SKM-1 treated with dmso at 0.1 percent for 144 hours (cell line): ENCODE results near the gene HDDC2.
A peak's percentile ranks its signal among the peaks of the same experiment; 100 is the strongest.

Experiments
- DNase-seq: peaks from one replicate; lab custom pipeline; 2025; ENCODE audit not compliant: unreplicated experiment; lab: John Stamatoyannopoulos, UW

HDDC2 gene

GRCh38 chr6:125271486-125272159 is 30.1 kb downstream of the HDDC2 start:
- no peak for DNase-seq

- no peak for DNase-seq
Measured at GRCh38 chr6:125270380-125270779, 31.4 kb downstream of the HDDC2 start.

DNA sequence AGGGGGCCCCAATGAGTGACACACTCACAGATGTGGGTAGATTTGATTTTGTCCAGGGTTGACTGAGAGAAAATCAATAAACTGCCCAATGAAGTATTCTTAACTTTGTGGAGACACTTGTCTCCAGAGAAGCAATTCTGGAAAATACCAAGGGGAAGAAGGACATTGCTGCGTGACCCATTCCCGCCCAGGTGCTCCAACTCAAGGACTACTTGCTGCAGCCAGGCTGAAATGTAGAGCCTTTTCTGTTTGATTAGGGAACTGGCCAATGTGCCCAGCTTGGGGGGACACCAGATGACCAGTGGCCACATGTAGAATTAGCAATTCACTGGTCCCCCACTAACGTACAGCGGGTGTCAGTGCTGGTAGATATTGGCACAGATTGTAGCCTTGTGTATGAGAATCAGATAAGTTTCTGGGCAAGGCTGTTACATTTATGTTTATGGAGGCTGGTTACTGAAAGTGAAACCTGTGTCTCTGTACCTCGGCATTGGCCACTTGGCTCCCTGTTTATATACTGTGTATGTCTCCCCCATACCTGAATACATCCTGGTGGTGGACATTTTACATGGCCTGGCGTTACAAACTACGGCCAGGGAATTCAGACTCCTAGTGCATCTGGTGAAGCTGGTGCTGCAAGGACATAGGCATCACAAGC is 32.3 kb downstream of the HDDC2 start:
- DNase-seq: no peak

GRCh38 chr6:125268765-125269164 is 33.0 kb downstream of the HDDC2 start:
- DNase-seq: no peak

DNA sequence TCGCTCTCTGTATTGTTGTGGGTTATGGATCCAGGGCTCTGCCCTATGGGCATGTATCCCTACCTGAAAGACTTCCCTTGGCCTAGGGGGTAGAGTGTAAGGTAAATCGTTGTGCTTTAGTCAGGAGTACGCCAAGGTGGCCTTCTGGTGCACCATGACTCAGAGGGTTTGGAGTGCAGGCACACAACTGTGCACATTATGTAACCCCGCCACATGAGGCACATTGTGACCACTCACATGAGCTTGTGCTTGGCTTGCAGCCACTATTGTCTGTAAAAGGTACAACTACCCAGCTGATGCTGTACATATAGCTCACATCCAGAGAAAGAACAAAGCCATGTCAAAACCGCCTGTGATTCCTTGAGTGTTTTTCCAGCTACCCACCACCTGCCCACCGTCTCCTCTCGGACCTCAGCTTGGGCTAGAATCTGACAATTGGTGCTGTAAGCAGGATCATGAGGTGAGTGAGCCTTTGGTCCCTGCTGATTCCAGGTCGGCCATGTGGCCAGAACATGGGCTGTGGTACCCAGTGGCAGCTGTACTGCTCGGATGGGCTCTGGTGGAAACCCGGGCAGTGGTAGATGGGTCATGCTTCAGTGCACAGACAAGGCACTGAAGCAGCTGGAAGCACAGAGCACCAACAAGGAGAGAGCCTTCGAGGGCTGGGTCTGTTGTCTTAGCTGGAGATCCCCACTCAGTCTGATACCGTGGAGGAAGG is 33.8 kb downstream of the HDDC2 start:
- no peak for DNase-seq

DNA sequence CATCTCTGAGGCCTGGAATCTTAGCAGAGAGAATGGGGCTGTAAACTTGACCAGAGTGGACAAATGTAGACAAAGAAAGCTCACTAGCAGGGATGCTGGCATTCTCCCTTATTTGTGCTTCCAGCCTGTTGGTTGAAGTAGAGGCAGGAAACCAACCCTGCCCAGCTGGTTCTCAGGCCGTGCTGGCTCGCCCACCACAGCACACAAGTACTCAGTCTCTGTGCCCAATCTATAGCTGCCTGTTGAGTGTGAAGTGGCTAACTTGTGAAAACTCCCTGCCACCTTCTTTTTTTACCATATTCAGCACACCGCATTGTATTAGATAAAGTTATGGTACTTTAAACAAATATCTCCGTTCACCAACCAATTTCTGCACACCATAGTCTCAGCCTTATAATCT is 37.3 kb downstream of the HDDC2 start:
- DNase-seq: no peak

DNA sequence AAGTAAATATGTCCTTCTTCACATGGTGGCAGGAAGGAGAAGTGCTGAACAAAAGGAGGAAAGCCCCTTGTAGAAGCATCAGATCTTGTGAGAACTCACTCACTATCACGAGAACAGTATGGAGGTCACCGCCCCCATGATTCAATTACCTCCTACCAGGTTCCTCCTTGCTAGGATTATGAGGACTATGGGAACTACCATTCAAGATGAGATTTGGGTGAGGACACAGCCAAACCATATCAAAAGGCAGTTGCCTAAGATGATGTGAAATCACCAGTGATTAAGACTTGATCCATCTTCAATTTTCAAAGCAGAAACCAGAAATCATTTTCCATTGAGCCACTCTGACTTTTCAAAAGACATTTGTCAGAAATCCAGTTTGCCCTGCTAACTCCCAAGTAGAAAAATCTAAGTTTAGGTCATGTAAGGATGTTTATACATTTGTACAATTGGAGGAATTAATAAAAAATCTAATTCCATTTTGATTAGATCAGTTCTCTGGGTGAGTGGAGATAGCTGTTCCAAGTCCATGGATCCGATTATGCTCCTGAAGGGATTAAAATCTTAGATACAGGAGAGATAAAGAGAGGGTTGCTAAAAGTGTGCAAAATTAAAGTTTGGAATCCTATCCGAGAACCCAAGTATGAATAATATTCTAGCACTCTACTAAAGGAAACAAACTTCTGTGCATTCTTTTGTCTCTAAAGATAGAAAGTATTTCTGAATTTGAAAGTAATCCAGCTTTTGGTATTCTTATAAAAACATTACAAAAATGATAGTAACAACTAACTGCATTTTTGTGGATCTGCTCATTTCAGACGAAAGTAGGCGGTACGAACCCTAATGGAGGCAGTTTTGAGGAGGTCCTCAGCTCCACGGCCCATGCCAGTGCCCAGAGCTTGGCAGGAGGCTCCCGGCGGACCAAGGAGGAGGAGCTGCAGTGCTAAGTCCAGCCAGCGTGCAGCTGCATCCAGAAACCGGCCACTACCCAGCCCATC is 39.5 kb downstream of the HDDC2 start:
- DNase-seq: no peak

DNA sequence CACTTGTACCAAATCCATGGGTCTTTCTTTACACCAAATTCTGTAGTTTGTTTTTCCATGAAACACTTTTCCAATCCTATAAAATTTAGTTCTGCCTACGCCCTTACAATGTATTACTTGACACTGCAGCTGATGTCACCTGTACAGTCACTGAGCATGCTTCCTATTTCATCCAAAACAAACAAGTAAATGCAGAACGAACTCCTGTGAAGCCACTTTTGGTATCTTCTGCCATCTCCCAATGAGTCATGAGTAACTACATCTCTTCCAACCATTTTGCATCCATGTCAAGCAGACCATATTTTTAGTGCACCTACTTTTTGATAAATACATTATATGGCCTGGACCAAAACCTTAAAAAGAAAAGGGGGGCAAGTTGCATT is 42.4 kb downstream of the HDDC2 start:
- no peak for DNase-seq

- peak; percentile 67 for DNase-seq
Measured at GRCh38 chr6:125258651-125259353, 43.0 kb downstream of the HDDC2 start.

DNA sequence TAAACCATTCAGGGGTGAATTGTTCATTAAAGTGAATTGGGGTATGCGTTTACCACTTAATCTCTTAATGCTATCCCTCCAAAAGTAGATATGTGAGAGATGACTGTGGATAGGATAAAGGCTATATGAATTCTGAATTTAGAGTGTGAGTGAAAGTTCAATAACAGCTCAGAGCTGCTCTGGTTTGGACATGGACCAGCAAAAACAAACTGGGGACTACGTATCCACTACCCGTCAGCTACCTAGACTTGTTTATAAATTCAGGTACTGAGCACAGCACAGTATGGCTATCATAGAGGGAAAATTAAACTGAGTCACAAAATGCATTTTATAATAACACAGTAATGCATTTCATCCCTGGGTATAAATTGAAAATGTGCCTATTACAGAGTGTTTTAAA is 44.4 kb downstream of the HDDC2 start:
- DNase-seq: no peak

GRCh38 chr6:125255201-125255600 is 46.6 kb downstream of the HDDC2 start:
- DNase-seq: no peak

DNA sequence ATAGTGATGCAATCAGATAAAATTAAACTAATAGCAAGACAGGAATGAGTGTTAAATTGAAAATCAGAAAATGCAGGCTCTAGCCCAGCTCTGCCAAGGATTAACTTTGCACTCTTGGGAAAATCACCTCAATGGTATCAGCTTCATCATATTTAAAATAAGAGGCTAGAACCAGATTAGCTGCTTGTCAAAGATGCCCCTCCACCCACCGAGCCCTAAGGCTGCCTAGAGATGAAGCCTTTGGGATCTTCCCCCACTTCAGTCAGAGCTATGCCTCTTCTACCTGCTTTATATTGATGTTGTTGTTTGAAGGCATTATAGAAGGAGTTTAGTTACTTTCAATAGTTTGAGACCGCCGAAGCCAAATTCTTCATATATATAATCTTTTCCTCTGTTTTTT is 47.4 kb downstream of the HDDC2 start:
- no peak for DNase-seq

GRCh38 chr6:125253881-125254280 is 47.9 kb downstream of the HDDC2 start:
- no peak for DNase-seq

GRCh38 chr6:125252891-125253290 is 48.9 kb downstream of the HDDC2 start:
- DNase-seq: no peak

DNA sequence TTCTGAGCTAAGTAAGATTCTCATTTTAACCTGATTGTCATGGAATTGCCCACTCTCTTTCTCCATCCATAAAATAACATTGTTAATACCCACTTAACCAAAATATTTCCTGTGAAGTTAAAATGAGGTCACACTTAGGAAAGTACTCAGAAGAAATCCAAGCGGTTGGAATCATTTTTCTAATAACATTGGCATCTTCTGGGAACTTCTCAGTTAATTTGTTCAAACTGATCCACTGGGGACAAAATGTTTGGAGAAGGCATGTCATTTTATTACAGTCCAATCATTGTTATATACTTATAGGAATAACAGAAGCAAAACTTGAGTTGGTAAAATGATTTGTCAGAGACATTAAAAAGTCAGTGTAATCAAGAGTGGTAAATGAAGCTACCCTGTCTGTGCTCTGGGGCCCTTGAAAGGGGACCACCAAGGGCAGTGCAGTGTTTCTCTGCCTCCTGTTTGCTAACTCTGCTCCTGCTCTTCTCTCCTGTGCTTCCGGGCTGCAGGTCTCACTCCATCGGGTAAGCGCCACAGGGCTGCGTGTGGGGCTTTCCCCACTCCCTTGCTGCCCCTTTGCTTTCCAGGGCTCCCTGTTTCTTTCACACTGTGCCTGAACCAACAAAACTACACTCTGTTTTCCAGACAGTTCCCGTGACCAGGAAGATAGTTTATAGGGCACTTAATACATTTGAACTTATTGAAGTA is 50.1 kb downstream of the HDDC2 start:
- DNase-seq: no peak

GRCh38 chr6:125250511-125250910 is 51.3 kb downstream of the HDDC2 start:
- no peak for DNase-seq

GRCh38 chr6:125248136-125248535 is 53.6 kb downstream of the HDDC2 start:
- no peak for DNase-seq

GRCh38 chr6:125246566-125246965 is 55.2 kb downstream of the HDDC2 start:
- DNase-seq: no peak

DNA sequence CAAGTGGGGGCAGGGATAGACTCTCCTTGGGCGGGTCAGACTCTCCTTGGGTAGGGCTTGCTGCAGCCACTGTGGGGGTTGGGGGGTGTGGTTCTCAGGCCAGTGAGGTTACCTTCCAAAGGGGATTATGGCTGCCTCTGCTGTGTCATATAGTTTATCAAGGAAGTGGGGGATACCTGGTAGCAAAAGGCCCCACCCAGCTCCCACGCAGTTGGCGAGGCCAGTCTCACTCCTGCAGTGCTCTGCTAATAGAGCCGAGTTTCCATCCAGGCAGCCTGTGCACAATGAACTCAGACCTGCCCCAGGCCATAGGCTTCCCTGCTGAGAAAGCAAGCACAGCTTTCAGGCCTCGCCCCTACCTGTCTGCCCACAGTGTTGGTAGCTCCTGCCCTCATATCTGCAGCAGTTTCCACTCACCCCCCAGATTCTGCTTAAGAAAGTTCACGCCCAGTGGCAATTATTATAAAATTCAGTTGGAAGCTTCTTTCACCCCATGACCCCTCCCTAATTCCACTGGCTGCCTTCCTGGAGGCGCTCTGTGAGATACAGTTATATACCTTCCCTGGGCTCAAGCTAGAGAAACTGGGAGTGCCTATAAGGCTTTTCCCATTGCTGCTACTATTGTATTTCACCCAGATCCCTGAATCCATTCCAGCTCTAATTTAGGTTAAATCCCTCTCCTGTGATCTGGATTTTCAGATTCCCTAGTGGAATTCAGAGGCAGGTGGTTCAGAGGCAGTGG is 56.1 kb downstream of the HDDC2 start:
- no peak for DNase-seq
